ENCODE measurements around the gene PLEKHN1.

DNA sequence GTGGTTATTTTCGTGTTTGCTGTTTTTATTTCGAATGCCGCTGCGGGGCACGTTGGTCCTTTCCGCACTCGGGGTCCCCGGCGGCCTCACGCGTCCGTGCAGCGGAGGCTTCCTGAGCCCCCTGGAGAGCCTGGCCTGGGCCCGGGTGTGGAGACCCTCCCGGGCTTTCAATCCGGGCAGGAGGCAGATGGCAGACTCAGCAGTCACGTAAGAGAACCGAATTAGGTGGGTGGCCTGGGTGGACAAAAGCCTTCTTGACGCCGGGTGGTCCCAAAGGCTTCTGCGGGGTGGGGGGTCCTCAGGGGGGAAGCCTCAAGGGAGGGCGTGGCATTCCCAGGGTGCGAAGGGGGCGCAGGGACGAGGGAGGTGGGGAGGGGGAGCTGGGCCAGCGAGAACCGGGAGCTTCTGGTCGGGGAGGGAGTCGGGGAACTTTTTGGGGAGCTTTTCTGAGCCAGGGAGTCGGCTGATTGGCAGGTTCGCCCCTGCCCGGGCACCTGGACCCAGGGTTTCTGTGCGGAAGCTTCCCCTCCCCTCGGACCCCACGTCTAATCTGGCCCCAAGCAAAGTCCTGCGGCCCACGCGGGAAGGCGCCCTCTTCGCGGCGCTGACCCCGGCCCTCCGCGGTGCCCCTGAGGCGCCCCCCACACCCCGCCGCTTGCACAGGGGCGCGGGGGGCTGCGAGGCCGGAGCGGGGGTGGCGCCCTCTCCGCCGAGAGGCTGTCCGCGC is 34.9 kb downstream of the PLEKHN1 start:
- TF ChIP-seq, protein P1, sequence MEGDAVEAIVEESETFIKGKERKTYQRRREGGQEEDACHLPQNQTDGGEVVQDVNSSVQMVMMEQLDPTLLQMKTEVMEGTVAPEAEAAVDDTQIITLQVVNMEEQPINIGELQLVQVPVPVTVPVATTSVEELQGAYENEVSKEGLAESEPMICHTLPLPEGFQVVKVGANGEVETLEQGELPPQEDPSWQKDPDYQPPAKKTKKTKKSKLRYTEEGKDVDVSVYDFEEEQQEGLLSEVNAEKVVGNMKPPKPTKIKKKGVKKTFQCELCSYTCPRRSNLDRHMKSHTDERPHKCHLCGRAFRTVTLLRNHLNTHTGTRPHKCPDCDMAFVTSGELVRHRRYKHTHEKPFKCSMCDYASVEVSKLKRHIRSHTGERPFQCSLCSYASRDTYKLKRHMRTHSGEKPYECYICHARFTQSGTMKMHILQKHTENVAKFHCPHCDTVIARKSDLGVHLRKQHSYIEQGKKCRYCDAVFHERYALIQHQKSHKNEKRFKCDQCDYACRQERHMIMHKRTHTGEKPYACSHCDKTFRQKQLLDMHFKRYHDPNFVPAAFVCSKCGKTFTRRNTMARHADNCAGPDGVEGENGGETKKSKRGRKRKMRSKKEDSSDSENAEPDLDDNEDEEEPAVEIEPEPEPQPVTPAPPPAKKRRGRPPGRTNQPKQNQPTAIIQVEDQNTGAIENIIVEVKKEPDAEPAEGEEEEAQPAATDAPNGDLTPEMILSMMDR (IDR thresholded peaks at IDR 0.05), result no peak
- TF ChIP-seq POLR2A (IDR thresholded peaks at IDR 0.05), result no peak

Data from right lobe of liver (tissue), 4 donors.